Measurements from ENCODE around the gene PRSS33.

The PRSS33 gene

GRCh38 chr16:2741168-2741567 is 46.2 kb downstream of the PRSS33 start:
- no peak for DNase-seq (ENCODE audit: low read depth)

DNA sequence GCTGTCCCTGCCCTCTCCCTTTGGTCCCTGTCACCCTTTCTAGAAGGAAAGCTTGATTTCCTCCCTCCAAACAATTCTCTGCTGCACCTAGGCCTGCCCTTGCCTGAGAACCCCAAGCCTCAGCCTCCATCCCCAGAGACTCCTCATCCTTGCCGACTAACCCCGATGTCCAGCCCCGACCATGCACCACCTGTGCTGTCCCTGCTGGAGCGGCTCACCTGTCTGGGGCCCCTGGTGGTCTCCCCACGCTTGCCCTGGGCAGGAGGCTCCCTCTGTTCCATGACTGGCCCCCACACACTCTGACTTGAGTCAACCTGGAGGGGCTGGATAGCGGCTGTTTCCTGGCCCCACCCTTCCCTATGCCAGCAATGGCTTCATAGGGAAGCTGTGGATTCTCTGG is 46.9 kb downstream of the PRSS33 start:
- no peak for DNase-seq (ENCODE audit: low read depth)

GRCh38 chr16:2739625-2740430 is 47.5 kb downstream of the PRSS33 start:
- no peak for DNase-seq (ENCODE audit: low read depth)

DNA sequence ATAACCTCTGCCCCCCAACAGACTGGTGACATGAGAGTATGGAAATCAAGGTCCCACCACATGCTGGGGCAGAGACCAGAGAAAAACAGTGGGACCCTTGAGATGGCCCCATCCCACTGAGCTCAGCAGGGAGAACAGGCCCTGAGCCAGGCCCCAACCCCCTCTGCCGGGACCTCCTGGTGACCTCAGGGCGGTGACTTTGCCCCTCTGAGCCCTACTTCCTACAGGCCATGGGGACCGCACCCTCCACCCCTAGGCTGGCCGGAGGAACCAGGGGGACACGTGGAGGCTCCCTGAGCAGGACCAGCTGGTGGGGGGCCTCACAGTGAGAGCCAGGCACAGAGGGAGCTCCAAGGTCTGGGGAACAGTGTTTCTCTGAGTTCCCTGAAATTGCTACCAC is 48.7 kb downstream of the PRSS33 start:
- no peak for DNase-seq (ENCODE audit: low read depth)

GRCh38 chr16:2737895-2738418 is 49.4 kb downstream of the PRSS33 start:
- DNase-seq (ENCODE audit: low read depth), result no peak

- DNase-seq (ENCODE audit: low read depth), result no peak
Observed at GRCh38 chr16:2737238-2737605, 50.1 kb downstream of the PRSS33 start.

DNA sequence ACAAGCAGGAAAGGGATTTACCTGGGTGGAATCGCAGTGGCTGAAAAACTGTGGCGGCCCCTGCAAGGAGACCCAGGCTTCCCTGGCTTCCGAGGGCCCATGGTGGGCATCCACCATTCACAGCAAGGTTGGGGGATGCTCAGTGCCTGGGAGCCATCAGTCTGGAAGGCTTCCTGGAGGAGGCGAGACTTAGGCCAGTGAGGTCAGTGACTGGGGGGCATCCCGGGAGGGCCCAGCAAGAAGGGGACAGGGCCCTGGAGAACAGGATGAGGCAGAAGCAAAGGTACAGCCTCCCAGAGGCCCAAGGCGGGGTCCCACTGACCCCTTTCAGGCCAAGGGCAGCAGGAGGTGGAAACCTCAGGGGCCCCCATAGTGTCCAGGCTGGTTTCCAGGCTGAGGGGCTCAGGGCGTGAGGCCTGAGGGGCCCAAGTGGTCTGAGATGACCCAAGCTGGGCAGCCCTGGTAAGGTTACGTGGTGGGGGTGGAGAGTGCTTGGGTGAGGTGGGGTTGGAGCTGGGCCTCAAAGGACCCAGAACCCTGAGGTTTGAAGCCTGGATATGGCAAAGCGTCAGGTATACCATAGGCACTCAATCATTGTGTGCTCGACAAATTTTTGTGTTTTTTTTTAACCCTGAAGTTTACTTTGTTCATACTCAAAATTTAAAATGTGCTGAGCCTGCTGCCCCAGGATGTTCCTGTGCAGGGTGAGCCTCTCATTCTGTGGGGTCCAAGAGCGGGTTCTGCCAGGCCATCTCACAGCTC is 50.7 kb downstream of the PRSS33 start:
- no peak for DNase-seq (ENCODE audit: low read depth)

- DNase-seq (ENCODE audit: low read depth), result no peak
Observed at GRCh38 chr16:2734844-2735515, 52.4 kb downstream of the PRSS33 start.
